NCI-H446 (cell line): Measurements from ENCODE around the gene RAD9A.

Experiments used
- DNase-seq, 2 experiments: peaks; one replicate each; lab custom pipeline; 2025; lab: John Stamatoyannopoulos, UW

RAD9A gene

GRCh38 chr11:67428052-67429001 lies 36.5 kb downstream of the RAD9A start, which contains the start of gene RPS6KB2:
RPS6KB2 (plus strand) TSS chr11:67428494; CDS start chr11:67428546, 52 bp downstream.
- peak; percentile 97 to 99 for DNase-seq

- no peak for DNase-seq
These were observed 37.4 kb downstream of the RAD9A start for GRCh38 chr11:67429038-67429668.

GRCh38 chr11:67429722-67430121 lies 37.9 kb downstream of the RAD9A start:
- no peak for DNase-seq

GRCh38 chr11:67431346-67432249 lies 39.8 kb downstream of the RAD9A start:
- no peak for DNase-seq

- DNase-seq, result no peak
These were observed 41.0 kb downstream of the RAD9A start for GRCh38 chr11:67432655-67433349.

- DNase-seq, result no peak
These were observed 42.0 kb downstream of the RAD9A start for GRCh38 chr11:67433536-67434394.

GRCh38 chr11:67434395-67434881 lies 42.7 kb downstream of the RAD9A start:
- no peak for DNase-seq

GRCh38 chr11:67435031-67435726 lies 43.4 kb downstream of the RAD9A start:
- no peak for DNase-seq

- no peak for DNase-seq
These were observed 44.1 kb downstream of the RAD9A start for GRCh38 chr11:67435727-67436458.

- DNase-seq, result no peak
These were observed 44.8 kb downstream of the RAD9A start for GRCh38 chr11:67436459-67437081.

GRCh38 chr11:67437082-67437808 lies 45.5 kb downstream of the RAD9A start, which contains the start of gene PTPRCAP:
PTPRCAP (minus strand) TSS chr11:67437682; CDS start chr11:67437619, 63 bp downstream.
- DNase-seq, result no peak

GRCh38 chr11:67437809-67438157 lies 46.0 kb downstream of the RAD9A start:
- no peak for DNase-seq

- DNase-seq, result no peak
These were observed 46.5 kb downstream of the RAD9A start for GRCh38 chr11:67438158-67438902.

GRCh38 chr11:67439321-67440228 lies 47.8 kb downstream of the RAD9A start:
- no peak for DNase-seq

- no peak for DNase-seq
These were observed 48.7 kb downstream of the RAD9A start for GRCh38 chr11:67440229-67441097.
